GM12873 (cell line): Measurements from ENCODE around the gene PARVG.

Experiments used
- TF ChIP-seq, protein P1 (sequence below): IDR thresholded peaks from 2 replicates; pipeline ENCODE4 v1.5.1; 2012; ENCODE audit warnings: low read depth, mild to moderate bottlenecking, moderate library complexity, low read length, control low read depth; ENCODE audit not compliant: insufficient read depth; ENCODE audit errors: missing control alignments

The PARVG gene

GRCh38 chr22:44155115-44155514, 25.6 kb upstream of the PARVG start:
- TF ChIP-seq, protein P1, sequence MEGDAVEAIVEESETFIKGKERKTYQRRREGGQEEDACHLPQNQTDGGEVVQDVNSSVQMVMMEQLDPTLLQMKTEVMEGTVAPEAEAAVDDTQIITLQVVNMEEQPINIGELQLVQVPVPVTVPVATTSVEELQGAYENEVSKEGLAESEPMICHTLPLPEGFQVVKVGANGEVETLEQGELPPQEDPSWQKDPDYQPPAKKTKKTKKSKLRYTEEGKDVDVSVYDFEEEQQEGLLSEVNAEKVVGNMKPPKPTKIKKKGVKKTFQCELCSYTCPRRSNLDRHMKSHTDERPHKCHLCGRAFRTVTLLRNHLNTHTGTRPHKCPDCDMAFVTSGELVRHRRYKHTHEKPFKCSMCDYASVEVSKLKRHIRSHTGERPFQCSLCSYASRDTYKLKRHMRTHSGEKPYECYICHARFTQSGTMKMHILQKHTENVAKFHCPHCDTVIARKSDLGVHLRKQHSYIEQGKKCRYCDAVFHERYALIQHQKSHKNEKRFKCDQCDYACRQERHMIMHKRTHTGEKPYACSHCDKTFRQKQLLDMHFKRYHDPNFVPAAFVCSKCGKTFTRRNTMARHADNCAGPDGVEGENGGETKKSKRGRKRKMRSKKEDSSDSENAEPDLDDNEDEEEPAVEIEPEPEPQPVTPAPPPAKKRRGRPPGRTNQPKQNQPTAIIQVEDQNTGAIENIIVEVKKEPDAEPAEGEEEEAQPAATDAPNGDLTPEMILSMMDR = no peak

DNA sequence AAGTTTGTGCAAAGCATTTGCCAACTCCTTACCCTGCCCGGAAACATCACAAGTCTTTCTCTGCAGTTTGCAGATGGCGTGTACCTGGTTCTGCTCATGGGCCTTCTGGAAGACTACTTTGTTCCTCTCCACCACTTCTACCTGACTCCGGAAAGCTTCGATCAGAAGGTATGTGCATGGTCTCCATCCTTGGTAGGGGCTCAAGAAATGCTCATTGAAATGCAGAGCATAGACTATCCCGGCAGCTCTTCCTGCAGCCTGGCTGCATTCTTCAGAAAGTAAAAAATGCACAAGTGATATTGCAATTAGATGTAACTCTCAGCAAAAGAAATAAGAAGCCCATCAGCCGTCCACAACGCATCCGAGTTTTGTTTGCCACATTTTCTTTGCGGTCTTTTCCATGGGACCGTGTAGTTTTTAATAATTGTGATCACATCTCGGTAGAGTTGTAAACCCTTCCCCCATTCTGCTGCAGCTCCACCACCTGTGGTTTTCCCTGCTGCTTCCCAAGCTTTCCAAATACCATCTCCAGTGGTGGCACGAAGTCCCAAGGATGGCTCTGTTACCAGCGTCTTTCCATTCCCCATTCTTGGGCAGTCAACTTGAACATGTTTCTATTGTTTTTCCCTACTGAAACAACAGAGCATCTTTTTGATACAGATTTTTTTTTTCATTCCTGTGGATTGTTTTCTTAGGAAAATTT, 22.7 kb upstream of the PARVG start:
- TF ChIP-seq, protein P1 = no peak

DNA sequence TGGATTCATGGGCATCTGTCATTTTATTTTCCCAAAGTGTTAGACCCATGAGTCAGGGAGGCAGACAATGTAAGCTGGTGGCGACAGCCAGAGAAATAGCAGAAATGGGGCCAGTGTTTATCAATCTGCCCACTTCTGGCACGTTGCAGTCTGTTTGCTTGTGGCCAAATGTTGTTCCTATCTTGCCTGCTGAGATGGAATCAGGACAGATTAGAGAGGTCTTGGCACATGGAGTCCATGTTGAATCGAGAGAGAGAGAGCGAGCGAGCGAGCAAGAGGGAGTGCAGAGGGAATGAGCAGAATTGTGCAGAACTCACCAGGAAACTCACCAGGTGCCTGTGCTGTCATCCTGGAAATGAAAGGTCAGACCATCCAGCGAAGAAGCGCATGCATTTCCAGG, 21.9 kb upstream of the PARVG start:
- TF ChIP-seq, protein P1 = no peak

GRCh38 chr22:44159221-44159620, 21.5 kb upstream of the PARVG start:
- TF ChIP-seq, protein P1 = no peak

- TF ChIP-seq, protein P1 = no peak
Measured at GRCh38 chr22:44159811-44160210, 20.9 kb upstream of the PARVG start.

- TF ChIP-seq, protein P1 = no peak
Measured at GRCh38 chr22:44160421-44160820, 20.3 kb upstream of the PARVG start.

DNA sequence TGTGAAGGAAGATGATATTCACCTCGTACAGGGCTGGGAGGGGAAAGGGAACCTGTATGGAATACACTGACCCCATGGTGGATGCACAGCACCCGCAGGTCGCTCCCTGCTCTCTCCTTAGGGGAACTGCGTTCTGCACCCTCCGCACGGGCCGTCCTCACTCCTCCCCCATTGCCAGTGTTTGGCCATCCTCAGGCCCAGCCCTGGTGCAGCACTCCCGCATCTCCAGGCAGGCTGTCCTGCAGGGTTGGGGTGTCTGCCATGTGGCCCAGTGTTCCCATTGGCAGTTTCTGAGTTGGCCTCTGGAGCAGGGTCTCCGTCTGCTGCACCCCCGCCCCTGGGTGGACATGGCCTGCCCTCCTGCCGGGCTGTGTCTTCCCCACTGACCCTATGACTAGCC, 19.1 kb upstream of the PARVG start:
- TF ChIP-seq, protein P1 = no peak
